ENCODE measurements around the gene RARB.
A peak's percentile ranks its signal among the peaks of the same experiment; 100 is the strongest.

Gene RARB

GRCh38 chr3:25427942-25428788 lies at the start of gene RARB:
Gene RARB, plus strand, starts transcription at chr3:25428263. Its CDS starts 469 bp downstream, at chr3:25428732.
- DNase-seq: peak; percentile 97

DNA sequence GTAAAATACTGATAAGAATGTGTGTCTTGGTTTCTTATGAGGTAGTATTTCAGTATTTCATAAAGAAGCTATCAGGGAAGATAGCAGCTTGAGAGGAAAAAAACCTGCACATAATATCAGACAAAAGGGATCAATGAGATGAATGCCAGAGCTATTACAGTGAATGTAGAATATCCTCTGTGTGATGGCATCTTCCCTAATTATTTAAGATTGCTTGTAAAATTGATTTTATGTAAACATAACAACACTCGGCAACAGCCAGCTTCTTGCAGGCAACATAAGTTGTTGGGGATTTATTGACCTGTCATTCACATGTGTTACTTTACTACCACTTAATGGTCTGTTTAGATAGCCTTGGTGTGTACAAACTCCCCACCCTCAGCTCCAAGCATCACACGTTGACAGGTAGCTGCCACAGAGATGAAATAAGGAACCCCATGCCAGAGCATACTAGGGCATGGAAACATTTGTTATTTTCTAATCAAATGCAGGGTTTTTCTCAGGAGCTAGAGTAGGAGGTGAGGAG lies 49.2 kb upstream of the RARB start:
- no peak for DNase-seq

GRCh38 chr3:25380222-25380739 lies 47.8 kb upstream of the RARB start:
- no peak for DNase-seq

DNA sequence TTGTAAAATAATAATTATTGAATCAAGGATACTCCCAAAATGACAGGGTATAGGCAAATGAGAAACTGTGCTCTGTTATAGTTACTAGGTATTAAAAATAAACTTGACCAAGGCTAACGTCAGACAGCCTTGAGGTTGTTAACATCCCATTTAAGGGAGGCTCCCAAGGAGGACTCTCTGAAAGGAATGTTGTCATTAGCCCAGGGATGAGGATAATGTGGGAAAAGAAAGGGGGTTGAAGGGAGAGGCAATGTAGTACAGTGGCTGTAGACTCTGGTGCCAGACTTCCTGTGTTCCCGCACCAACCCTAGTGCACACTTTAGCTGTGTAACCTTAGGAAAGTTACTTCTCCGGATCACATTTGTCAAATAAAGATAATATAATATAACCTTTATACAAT lies 47.0 kb upstream of the RARB start:
- DNase-seq: no peak

- no peak for DNase-seq
Observed at GRCh38 chr3:25384471-25384870, 43.6 kb upstream of the RARB start.

GRCh38 chr3:25385807-25386460 lies 42.1 kb upstream of the RARB start:
- no peak for DNase-seq

DNA sequence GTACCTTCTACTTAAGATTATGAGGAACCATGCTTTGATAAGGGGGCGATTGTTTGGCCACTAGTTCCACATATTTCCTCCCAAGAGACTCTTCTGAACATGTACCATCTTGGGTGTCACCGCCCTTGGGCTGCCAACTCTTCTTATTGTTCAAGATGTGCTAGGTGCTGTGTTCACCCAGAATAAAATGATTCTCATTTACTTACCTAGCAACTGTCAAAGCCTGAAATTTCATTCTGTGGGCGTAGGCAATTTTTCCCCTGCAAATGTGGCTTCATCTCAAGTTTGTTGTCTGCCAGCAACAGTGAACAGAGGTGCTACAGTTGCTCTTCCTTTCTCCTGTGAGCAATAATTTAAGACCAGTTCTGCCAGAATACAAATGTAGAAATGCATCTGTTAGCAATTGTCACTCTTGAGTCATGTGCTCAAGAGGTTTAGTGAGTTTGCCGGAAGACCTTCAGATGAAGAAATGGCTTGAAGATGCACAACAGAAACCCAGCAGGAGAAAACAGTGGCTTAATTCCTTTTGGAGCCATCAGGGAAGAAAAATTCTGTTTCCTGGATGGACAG lies 41.3 kb upstream of the RARB start:
- DNase-seq: no peak

DNA sequence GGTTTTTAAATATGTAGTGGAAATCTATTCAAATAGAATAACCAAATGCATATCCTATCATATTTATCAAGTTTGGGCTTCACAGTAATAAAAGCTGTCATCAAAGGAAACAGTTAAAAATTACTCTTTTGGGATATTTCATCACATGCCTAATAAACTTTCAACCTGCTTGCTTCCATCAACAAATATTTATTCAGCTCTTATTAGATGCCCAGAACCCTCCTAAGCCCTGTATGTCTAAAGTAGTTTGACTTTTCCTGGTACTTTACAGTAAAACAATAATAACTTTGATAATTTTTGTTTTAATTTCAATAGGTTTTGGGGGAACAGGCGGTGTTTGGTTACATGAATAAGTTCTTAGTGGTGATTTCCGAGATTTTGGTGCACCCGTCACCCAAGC lies 37.5 kb upstream of the RARB start:
- DNase-seq: no peak

DNA sequence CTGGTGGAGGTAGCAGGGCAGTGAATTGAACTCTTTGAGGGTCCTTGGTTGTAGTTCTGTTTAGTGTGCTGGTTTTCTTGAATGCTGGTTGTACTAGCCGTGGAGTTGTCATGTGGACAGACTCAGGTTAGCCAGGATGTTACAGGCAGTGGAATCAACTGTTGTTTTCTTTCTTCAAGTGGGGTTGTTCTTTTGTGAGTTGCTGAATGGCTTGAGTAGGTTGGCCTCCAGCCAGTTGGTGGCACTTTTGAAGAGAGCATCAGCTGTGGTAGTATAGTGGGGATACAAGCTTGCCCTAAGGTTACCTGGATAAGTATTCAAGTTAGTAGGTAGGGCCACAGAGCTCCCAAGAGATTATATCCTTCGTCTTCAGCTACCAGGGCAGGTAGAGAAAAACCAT lies 31.8 kb upstream of the RARB start:
- DNase-seq: no peak

GRCh38 chr3:25396686-25397085 lies 31.4 kb upstream of the RARB start:
- DNase-seq: no peak

DNA sequence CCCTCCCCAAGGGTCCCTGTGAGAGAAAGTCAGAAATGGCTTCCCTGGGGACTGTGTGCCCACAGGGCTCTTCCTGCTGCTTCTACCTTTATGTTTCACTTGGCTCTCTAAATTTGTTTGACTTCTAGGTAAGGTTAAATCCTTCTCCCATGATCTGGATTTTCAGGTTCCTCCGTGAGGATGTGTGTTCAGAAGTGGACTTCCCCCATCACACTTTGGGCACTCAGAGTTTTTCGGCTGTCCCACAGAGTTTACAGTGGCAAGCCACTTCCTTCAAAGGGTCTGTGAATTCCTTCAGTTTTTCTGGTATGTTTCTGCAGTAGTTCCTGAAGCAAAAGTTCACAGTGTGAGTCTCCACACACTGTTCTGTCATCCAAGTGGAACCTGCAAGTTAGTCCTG lies 30.9 kb upstream of the RARB start:
- no peak for DNase-seq

DNA sequence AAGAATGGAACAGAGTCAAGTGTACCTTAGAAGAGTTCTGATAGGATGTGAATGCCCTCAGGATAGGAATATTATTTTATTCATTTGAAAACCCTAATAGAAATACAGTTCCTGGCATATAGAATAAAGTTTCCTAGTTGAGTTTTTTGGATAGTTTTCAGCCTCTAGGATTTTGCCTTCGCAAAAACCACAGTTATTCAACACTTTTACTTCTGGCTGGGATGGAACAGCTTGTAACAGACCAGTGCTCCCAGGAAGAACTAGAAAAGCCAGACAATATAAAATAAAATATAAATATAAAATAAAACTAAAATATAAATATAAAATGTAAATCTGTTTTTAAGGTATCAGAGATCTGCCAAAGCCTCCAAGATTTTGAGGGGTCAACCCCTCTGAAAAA lies 27.5 kb upstream of the RARB start:
- DNase-seq: no peak

DNA sequence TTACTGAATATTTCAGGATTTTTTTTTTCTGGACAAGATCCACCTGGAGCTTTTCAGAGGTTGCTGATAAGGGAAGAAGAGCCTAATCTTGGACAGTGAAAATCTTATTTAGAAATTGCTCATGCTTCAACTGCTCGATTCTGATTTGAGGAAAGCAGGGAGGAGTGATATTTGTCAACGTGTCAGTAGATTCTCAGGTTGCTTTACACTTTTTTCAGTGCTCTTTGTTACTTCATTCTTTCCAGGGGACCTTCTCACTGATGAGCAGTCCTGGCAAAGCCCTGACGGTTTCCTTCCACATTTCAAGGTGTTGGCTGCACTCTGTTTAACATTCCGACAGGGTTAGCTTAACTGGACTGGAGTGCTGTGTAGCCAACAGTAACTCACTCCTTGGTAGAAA lies 24.1 kb upstream of the RARB start:
- no peak for DNase-seq

- no peak for DNase-seq
Observed at GRCh38 chr3:25404569-25404968, 23.5 kb upstream of the RARB start.

- DNase-seq: no peak
Observed at GRCh38 chr3:25405335-25405734, 22.7 kb upstream of the RARB start.

DNA sequence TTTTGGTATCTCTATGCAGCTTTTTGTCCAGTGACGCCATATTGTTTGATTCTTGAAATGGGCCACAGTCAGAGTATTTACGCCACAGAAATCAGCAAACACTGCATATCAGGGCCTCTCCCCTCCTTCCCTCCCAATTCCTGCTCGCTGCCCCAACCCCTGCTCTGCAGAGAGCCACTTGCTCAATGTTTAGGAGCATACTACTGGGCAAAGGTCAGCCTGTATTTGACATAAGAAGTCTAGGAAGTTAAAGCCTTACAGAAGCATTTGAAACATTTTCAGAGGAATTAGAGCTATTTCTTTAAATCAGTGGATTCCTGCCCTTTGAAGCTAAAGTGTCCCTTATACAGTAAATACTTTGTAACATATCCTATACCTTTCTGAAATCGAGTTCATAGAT lies 17.4 kb upstream of the RARB start:
- DNase-seq: no peak

GRCh38 chr3:25412269-25412668 lies 15.8 kb upstream of the RARB start:
- DNase-seq: no peak

DNA sequence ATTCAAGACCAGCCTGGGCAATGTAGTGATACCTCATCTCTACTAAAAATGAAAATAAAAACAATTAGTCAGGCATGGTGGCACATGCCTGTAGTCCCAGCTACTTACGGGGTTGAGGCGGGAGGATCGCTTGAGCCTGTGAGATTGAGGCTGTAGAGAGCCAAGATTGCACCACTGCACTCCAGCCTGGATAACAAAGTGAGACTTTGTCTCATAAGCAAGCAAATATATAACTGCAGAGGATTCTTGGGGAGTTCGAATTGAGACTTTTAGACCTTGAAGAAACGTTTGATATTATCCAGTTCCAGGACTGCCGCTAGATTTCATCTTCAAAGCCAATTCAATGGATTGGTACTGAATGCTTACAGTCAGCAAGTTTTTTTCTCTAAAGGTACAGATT lies 11.9 kb upstream of the RARB start:
- no peak for DNase-seq

DNA sequence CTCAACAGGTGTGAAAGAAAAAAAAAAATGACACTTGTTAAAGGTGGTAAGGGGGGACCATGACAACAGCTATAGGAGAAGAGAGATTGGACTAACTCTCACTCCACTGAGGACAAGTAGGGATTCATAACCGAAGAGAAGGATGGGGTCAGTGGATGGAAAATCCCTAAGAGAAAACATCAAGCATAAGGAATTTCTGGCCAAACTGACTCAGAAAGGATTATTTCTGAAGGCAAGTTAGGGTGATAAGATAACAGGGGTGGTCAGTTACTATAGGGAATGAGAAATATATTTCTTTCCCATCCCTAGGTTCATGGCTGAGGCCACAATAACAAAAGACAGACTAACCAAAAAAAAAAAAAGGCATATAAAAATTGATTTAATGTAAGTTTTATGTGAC lies 9.5 kb upstream of the RARB start:
- DNase-seq: no peak

DNA sequence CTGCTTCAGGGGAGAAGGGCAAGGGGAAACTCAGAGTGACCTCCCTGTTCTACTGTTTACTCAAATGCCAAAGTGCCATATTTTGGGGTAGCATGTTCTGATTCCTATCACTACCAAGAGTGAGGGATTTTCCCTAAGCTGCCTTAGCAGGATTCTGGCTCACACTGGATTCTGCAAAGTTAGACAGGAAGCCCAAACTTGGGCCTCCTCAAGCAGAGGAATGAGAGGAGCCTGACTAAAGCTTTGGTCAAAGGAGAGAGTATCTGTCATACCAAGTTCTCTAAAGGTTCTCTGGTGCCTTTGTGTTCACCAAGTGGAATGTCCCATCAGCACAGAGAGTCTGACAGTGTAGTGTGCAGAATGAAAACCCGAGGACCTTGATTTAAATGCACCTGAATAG lies 8.8 kb upstream of the RARB start:
- no peak for DNase-seq

- DNase-seq: no peak
Observed at GRCh38 chr3:25420147-25420546, 7.9 kb upstream of the RARB start.

DNA sequence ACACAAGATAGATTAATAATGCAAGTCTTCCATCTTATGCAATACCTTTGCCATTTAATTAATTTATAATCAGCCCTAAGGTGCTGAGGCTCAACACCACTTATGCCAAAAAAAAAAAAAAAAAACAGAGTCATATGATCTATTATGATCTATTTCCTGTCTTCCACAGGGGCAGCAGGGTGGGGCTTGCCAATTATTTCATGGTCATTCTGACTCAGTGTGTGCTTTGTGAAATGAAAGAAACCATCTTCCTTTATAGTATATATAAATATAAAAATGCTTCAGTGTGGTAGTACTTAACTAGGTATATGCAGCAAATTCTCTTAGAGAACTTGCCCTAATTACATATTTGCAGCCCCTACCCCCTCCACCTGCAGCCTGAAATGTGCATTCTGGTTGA lies 7.2 kb upstream of the RARB start:
- no peak for DNase-seq

DNA sequence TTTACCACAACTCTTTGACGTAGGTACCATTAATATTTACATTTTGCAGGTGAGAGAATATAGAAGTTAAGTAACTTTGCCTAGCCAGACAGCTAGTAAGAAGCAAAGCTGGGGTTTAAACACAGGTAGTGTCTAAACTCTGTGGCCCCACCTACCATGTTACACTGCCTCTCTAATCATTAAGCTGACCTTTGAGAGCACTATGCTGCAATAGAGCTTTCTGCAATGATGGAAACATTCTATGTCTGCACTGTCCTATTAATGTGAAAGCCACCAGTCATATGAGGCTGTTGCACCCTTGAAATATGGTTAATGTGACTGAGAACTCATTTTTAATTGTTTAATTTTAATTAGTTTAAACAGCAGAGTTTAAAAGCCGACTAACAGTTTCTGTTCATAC lies 6.3 kb upstream of the RARB start:
- DNase-seq: no peak

Data from retina (tissue), 1 donor.